Activated CD8-positive, alpha-beta memory T cell treated with anti-CD3 and anti-CD28 coated beads for 48 hours (primary cell): ENCODE data around the gene SDHAF3.

Source experiments
- DNase-seq, 3 experiments: peaks; one replicate each; pipeline ENCODE4 v3.0.0-alpha.2; 2020; ENCODE audit warnings: low read depth in 2 of 3, low spot score in 2 of 3

Gene SDHAF3

DNA sequence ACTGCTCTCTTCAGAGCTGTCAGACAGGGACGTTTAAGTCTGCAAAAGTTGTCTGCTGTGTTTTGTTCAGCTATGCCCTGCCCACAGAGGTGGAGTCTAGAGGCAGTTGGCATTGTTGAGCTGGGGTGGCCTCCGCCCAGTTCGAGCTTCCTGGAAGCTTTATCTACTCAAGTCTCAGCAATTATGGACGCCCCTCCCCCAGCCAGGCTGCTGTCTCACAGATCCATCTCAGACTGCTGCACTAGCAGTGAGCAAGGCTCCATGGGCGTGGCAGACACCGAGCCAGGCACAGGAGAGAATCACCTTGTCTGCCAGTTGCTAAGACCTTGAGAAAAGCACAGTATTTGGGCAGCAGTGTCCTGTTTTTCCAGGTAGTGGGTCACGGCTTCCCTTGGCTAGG is 98.1 kb downstream of the SDHAF3 start:
- no peak for DNase-seq

DNA sequence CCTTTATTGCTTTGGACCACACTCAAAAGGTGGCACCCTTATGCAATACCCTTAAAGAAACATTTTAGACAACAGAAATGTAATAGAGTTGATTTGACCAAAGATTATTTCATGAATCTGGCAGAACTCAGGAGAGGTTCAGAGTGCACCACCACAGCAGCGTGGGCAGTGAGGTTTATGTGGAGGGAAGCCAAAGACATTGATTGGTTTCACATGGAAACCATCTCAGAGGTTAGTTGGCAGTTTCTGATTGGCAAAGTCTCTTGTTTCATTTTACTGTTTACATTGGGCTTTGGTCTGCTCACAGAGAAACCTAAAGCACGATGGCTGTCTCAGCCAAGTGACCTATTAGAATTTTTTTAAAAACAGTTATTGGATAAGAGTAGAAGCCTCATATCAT is 101.3 kb downstream of the SDHAF3 start:
- no peak for DNase-seq

DNA sequence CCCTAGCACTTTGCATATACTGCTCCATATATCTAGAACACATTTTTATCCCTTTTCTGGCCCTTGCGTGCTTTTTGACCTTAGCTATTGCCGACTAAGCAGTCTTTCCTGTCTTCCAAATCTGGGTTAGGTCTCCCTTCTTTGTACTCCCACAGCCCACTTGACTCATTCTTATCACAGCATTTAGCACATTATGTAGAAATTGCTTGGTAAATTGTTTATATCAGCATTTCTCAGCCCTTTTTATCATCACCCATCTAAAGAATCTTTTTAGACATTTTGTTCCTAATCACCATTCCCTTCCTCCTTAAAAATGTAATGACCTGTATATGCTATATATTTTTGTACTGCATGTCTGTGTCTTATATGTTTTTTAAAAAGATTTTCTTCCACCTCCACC is 101.7 kb downstream of the SDHAF3 start:
- DNase-seq, result no peak

DNA sequence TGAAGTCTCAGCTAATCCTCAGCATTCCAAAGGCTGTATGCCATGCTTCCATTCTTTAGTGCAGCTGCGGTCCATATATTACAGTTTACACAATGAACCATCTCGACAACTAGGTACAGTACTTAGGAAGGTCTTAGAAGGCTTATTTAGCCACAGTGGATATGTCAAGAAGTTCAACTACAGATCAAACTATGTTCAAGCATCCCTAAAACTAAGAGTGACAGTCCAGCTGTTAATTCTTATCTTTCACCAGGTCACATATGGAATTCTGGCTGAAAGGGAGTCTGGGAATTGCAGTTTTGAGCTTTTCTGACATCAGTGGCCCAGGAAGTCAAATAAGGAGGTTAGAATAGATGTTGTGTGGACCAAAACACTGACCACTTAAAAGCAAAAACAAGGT is 106.8 kb downstream of the SDHAF3 start:
- no peak for DNase-seq

DNA sequence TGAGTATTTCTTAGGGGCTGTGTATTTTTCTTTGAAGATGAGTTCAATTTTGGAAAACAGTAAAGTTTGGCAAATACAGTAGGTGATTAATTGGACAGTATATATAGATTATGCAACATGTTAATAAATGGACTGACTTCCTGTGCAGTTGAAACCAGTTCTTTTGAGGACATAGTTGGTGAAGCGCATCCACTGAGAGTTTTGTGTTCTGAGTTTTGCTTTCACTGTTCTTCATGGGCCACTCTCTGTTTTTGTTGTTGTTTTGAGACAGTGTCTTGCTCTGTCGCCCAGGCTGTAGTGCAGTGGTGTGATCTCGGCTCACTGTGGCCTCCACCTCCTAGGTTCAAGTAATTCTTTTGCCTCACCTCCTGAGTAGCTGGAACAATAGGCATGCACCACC is 109.0 kb downstream of the SDHAF3 start:
- DNase-seq, result no peak
